Spleen (tissue), 11 donors: ENCODE measurements around the gene SLC26A6. TPM values are rescaled to one million over a fixed set of nuclear protein-coding genes. Genes with fewer than 3 reads are reported as not detected.

Experiments
- DNase-seq: peaks from one replicate; pipeline ENCODE4 v3.0.0-alpha.2; 2020
- H3K27ac ChIP-seq, 8 donors: fragments of 200-600 bp; sonication (generic) in 7 of 8; 1 replicate in 4 of 8; 2 replicates in 4 of 8; pipeline versions ENCODE4 v1.5.0 to v1.8.0; 2016 to 2021; ENCODE audit warnings: inconsistent platforms in 4 of 8, mild to moderate bottlenecking in 4 of 8, moderate library complexity in 1 of 8
- H3K27me3 ChIP-seq, 7 donors: fragments of 200-600 bp; sonication (generic) in 6 of 7; replicated peaks in 1 of 7; 1 replicate in 4 of 7; 2 replicates in 3 of 7; pipeline versions ENCODE4 v1.5.0 to v1.8.0; 2016 to 2021; ENCODE audit warnings: inconsistent platforms in 3 of 7, mild to moderate bottlenecking in 1 of 7
- H3K36me3 ChIP-seq, 6 donors: fragments of 200-600 bp; sonication (generic) in 5 of 6; 1 replicate in 4 of 6; 2 replicates in 2 of 6; pipeline versions ENCODE4 v1.5.0 to v1.8.0; 2016 to 2021; ENCODE audit warnings: inconsistent platforms in 2 of 6
- H3K4me1 ChIP-seq, 6 donors: fragments of 200-600 bp; sonication (generic) in 5 of 6; 1 replicate in 3 of 6; 2 replicates in 3 of 6; pipeline versions ENCODE4 v1.5.0 to v1.8.0; 2016 to 2021; ENCODE audit warnings: inconsistent platforms in 3 of 6
- H3K4me3 ChIP-seq, 8 donors: fragments of 200-600 bp; sonication (generic) in 7 of 8; 1 replicate in 4 of 8; 2 replicates in 4 of 8; pipeline versions ENCODE4 v1.5.0 to v1.8.0; 2016 to 2021; ENCODE audit warnings: inconsistent platforms in 4 of 8, mild to moderate bottlenecking in 4 of 8, moderate library complexity in 2 of 8
- H3K9me3 ChIP-seq, 8 donors: fragments of 200-600 bp; sonication (generic) in 7 of 8; 1 replicate in 4 of 8; 2 replicates in 4 of 8; pipeline versions ENCODE4 v1.5.0 to v1.8.0; 2016 to 2021; ENCODE audit warnings: inconsistent platforms in 4 of 8
- CTCF ChIP-seq, 11 experiments: fragments of 200-600 bp in 7 of 11; fragments of 450-650 bp in 4 of 11; sonication (generic) in 4 of 11; IDR thresholded peaks in 8 of 11; conservative IDR thresholded peaks in 3 of 11; 1 replicate in 7 of 11; 2 replicates in 4 of 11; pipeline versions ENCODE4 v1.4.0 to v1.8.0; 2016 to 2021; ENCODE audit warnings: antibody characterized with exemption in 11 of 11, inconsistent platforms in 4 of 11, mild to moderate bottlenecking in 1 of 11
- POLR2A ChIP-seq, 3 donors: fragments of 450-650 bp; IDR thresholded peaks; one replicate each; pipeline ENCODE4 v1.5.1; 2017; ENCODE audit warnings: antibody characterized with exemption in 3 of 3, mild to moderate bottlenecking in 1 of 3
- POLR2AphosphoS5 ChIP-seq, 3 donors: sonication (generic); formaldehyde crosslinking; IDR thresholded peaks; one replicate each; pipeline ENCODE4 v1.5.1; 2017; ENCODE audit warnings: antibody characterized with exemption in 3 of 3
- WGBS, 5 donors: extraction: QIAGEN DNeasy Blood & Tissue Kit in 3 of 5; methylation state at CpG; one replicate each; pipeline versions ENCODE4 v1.1.5 to v1.1.7; 2013 to 2018; 5-methylcytosine and 5-hydroxymethylcytosine counted together
- intact Hi-C: fragments of 100-400 bp; cut with DNase I; formaldehyde crosslinking; loops from one replicate; pipeline ENCODE4 v1.15.0; 2023; ENCODE audit warnings: low total_unique reads
- polyA plus RNA-seq, 3 donors: library from polyadenylated mRNA; stranded (reverse); fragments of 200-250 nt; gene quantifications; one replicate each; pipeline ENCODE4 v1.2.1, GENCODE V29; 2013
- total RNA-seq, 7 donors: library from RNA; depleted of rRNA in 3 of 7; stranded (reverse); fragments of >200 nt in 3 of 7; fragmentation: NEBNext Ultra II Directional in 4 of 7; extraction: Animal tissue kit (Norgen Biotek cat#: 25700) in 4 of 7; gene quantifications; one replicate each; pipeline versions ENCODE4 v1.1.0 to v1.2.1, GENCODE V29; 2016 to 2021
- donor health status: healthy with polysubstance abuse.
- donor health status: DM: no; HTN: no; CAD: no; lungs with moderate emphysema.
- donor health status: DM: no; HTN: no; CAD: no.
- donor health status: Bipolar disorder and iron deficiency.
- donor health status: healthy.
- donor health status: DM: no; HTN: no; CAD: no.
- donor health status: DM: yes; HTN: yes; CAD: no.

SLC26A6 gene
- total and polyA plus RNA-seq, 10 donors: 8.5 to 59.7 (median 22.1) TPM

DNA sequence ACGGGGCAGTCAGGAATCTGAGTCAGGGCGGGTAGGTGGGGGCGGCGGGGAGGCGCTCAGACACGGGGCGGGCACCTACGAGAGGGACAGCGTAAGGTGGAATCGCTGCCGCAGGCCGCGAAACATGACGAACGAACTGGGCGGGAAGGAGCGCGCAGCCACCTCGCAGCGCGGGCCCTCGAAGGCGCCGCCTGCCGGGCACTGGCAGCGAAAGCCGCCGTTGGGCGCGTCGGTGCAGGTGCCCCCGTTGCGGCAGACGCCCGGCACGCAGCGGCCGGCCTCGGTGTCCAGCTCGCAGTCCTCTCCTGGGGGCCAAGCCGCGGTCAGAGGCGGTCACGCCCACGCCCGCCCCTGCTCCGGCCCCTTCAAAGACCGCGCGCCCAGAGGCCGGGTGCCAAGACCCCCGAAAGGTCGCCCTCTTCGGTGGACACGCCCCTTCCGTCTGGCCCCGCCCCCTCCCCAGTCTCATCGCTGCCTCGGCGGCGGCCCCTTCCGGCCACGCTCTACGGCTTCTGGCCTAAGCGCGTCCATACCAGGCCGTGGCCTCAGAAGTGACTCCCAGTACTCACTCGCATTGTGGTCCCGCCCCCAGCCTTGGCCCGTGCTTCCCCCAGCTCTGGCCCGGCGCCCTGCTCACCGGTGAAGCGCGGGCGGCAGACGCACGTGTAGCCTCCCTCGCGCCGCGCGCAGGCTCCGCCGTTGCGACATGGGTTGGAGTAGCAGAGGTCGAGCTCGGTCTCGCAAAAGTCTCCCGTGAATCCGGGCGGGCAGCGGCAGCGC lies 21.0 kb upstream of the SLC26A6 start:
- 2 to 20% (median 4%) methylated on average over 24 to 94 of the region's 94 CpGs for WGBS, 5 donors
- peak overlapping the region; percentile 24 to 88 (median 74) for H3K27ac ChIP-seq
- TF ChIP-seq POLR2AphosphoS5 (IDR thresholded peaks at IDR 0.05): peak; percentile 38 to 72 (median 63)
- no peak for TF ChIP-seq POLR2A (IDR thresholded peaks at IDR 0.05)
- TF ChIP-seq CTCF (IDR thresholded peaks at IDR 0.05 in 8 of 11, conservative IDR thresholded peaks at IDR 0.05 in 3 of 11): peak; percentile 9 to 91 (median 77)
- peaks cover under 1 to 30% (median 25%) of the 10 kb centered on the region in 6 donors for H3K4me1 ChIP-seq
- H3K36me3 ChIP-seq: no peaks in the 10 kb centered on the region
- peak; percentile 94 for DNase-seq
- intact Hi-C loops: no loop called here
- peaks cover 0 to 49% (median 8%) of the 10 kb centered on the region in 7 donors for H3K27me3 ChIP-seq
- peak overlapping the region; percentile 58 to 90 (median 70) for H3K4me3 ChIP-seq
- no peaks in the 10 kb centered on the region for H3K9me3 ChIP-seq

DNA sequence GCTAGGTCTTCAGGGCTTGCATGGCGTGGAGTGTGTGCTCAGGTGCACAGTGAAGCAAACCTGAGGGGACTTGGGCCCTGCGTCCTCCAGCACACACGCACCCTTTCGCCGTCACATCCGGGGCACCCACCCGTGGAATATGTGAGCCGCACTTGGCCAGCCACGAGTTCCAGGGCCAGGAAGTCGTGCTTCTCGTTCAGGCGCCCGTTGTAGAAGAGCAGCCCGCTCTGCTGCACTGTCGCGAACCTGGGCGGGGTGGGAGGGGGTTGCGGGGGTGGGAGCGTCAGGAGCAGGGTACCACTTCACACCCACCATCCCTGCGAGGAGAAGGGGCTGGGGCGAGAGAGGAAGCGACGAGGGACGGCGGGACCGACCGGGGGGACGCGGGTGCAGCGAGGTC lies 20.3 kb upstream of the SLC26A6 start:
- H3K4me1 ChIP-seq: peaks cover 0 to 25% (median 22%) of the 10 kb centered on the region in 6 donors
- H3K36me3 ChIP-seq: no peaks in the 10 kb centered on the region
- peak overlapping the region in 7 of 8 donors; percentile 24 to 88 (median 75) for H3K27ac ChIP-seq
- H3K9me3 ChIP-seq: no peaks in the 10 kb centered on the region
- intact Hi-C loops: no loop called here
- WGBS, 5 donors: 9 to 14% (median 9%) methylated on average over 22 to 30 of the region's 30 CpGs
- peaks cover 0 to 42% (median 2%) of the 10 kb centered on the region in 7 donors for H3K27me3 ChIP-seq
- peak; percentile 90 for DNase-seq
- TF ChIP-seq POLR2AphosphoS5 (IDR thresholded peaks at IDR 0.05) (peak in 1 of 3 donors; percentile 49), POLR2A (IDR thresholded peaks at IDR 0.05) (no peak)
- H3K4me3 ChIP-seq: peak overlapping the region; percentile 58 to 90 (median 70)

DNA sequence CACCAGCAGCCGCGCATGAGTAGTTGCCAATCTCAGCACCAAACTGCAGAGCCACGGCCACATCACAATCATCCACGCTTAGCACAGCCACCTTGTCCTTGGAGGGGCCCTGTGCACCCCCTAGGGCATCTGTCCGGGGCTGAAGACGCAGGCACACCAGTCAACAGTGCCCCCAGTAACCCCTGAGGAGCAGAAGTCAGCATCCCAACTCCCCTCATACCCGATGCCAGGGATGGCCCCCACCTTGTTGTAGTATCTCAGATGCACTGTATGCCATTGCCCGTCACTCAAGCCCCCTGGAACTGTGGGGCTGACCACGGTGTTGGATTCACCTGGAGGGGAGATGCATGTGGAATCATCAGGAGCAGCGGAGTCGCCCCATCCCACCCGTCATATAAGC lies 19.8 kb upstream of the SLC26A6 start:
- no peak for DNase-seq
- peaks cover 0 to 37% (median 0%) of the 10 kb centered on the region in 7 donors for H3K27me3 ChIP-seq
- H3K9me3 ChIP-seq: no peaks in the 10 kb centered on the region
- WGBS, 5 donors: 79 to 91% (median 91%) methylated on average over 8 to 12 of the region's 12 CpGs
- no peak for TF ChIP-seq CTCF (IDR thresholded peaks at IDR 0.05 in 8 of 11, conservative IDR thresholded peaks at IDR 0.05 in 3 of 11)
- no peak for TF ChIP-seq POLR2AphosphoS5 (IDR thresholded peaks at IDR 0.05)
- TF ChIP-seq POLR2A (IDR thresholded peaks at IDR 0.05): no peak
- H3K4me1 ChIP-seq: peaks cover 0 to 25% (median 22%) of the 10 kb centered on the region in 6 donors
- intact Hi-C loops: no loop called here
- H3K4me3 ChIP-seq: peak overlapping the region in 1 of 8 donors; percentile 90
- H3K36me3 ChIP-seq: no peaks in the 10 kb centered on the region
- H3K27ac ChIP-seq: peak overlapping the region in 4 of 8 donors; percentile 75 to 88 (median 82)

- Histone ChIP-seq H3K4me1 (peaks cover 0 to 25% (median 22%) of the 10 kb centered on the region in 6 donors), H3K27ac (no peak overlapping the region), H3K36me3 (no peaks in the 10 kb centered on the region), H3K27me3 (peaks cover 0 to 21% (median 0%) of the 10 kb centered on the region in 7 donors), H3K9me3 (no peaks in the 10 kb centered on the region), H3K4me3 (no peak overlapping the region)
- no peak for DNase-seq
- intact Hi-C loops: no loop called here
- TF ChIP-seq CTCF (IDR thresholded peaks at IDR 0.05 in 8 of 11, conservative IDR thresholded peaks at IDR 0.05 in 3 of 11): no peak
- TF ChIP-seq POLR2A (IDR thresholded peaks at IDR 0.05): no peak
- no peak for TF ChIP-seq POLR2AphosphoS5 (IDR thresholded peaks at IDR 0.05)
- whole genome bisulfite sequencing, 5 donors: 86 to 89% (median 88%) methylated on average over 9 to 15 of the region's 15 CpGs
Measured at GRCh38 chr3:48652923-48653715, 17.9 kb upstream of the SLC26A6 start.
